Body of pancreas (tissue), 4 donors: ENCODE results near the gene CMIP.

ENCODE experiments used
- POLR2A ChIP-seq, 3 donors: fragments of 450-650 bp; IDR thresholded peaks; one replicate each; pipeline ENCODE4 v1.6.1; 2016; ENCODE audit warnings: antibody characterized with exemption in 3 of 3, mild to moderate bottlenecking in 2 of 3
- TF ChIP-seq, protein P1 (sequence below), 7 experiments: fragments of 450-650 bp in 4 of 7; fragments of 200-600 bp in 3 of 7; sonication (generic) in 3 of 7; IDR thresholded peaks; one replicate each; pipeline ENCODE4 v1.5.1; 2016 to 2019; ENCODE audit warnings: antibody characterized with exemption in 7 of 7

DNA sequence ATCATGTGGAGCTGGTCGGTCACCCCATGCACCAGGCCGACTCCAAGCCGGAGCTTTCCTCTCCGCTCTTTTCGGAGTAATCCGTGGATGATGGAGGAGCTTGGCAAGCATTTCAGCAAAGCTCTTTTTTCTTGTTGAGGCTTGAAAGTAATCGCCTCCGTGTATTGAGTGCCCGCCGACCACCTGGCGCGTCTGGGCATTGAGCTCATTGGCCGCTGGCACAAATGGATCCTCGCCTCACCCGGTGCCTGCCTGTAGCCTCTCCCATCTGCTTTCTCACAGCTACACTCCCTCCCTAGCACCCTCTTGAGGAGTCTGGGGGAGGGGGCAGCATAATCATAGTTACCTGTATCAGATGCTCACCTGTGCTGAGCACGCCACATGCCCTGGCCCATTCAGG, 148.9 kb downstream of the CMIP start:
- TF ChIP-seq, protein P1, sequence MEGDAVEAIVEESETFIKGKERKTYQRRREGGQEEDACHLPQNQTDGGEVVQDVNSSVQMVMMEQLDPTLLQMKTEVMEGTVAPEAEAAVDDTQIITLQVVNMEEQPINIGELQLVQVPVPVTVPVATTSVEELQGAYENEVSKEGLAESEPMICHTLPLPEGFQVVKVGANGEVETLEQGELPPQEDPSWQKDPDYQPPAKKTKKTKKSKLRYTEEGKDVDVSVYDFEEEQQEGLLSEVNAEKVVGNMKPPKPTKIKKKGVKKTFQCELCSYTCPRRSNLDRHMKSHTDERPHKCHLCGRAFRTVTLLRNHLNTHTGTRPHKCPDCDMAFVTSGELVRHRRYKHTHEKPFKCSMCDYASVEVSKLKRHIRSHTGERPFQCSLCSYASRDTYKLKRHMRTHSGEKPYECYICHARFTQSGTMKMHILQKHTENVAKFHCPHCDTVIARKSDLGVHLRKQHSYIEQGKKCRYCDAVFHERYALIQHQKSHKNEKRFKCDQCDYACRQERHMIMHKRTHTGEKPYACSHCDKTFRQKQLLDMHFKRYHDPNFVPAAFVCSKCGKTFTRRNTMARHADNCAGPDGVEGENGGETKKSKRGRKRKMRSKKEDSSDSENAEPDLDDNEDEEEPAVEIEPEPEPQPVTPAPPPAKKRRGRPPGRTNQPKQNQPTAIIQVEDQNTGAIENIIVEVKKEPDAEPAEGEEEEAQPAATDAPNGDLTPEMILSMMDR (IDR thresholded peaks at IDR 0.05): no peak
- no peak for TF ChIP-seq POLR2A (IDR thresholded peaks at IDR 0.05)
